CD14-positive monocyte (primary cell): ENCODE measurements around the gene DCN. TPM values are rescaled to one million over a fixed set of nuclear protein-coding genes. Genes with fewer than 3 reads are reported as not detected.

ENCODE experiments used
- DNase-seq, 3 donors: peaks; one replicate each; pipeline ENCODE4 v3.0.0-alpha.2; 2011 to 2022
- H2AFZ ChIP-seq: 2 replicates; pipeline ENCODE4 v1.6.0; 2012; ENCODE audit warnings: mild to moderate bottlenecking, low read depth, low read length, inconsistent platforms; ENCODE audit not compliant: insufficient read depth, poor library complexity, severe bottlenecking
- H3K27ac ChIP-seq, 2 donors: 1 replicate in 1 of 2; 2 replicates in 1 of 2; pipeline ENCODE4 v1.5.1; 2012 to 2013; ENCODE audit warnings: low read length in 2 of 2, control low read depth in 1 of 2, inconsistent platforms in 1 of 2, low read depth in 1 of 2, mild to moderate bottlenecking in 1 of 2
- H3K27me3 ChIP-seq, 2 donors: one replicate each; pipeline versions ENCODE4 v1.6.0 to v1.6.1; 2011 to 2013; ENCODE audit warnings: low read length in 2 of 2; ENCODE audit not compliant: control insufficient read depth in 2 of 2, insufficient read depth in 2 of 2
- H3K36me3 ChIP-seq, 2 donors: replicated peaks in 1 of 2; 1 replicate in 1 of 2; 2 replicates in 1 of 2; pipeline versions ENCODE4 v1.5.1 to v1.6.1; 2012 to 2013; ENCODE audit warnings: low read length in 2 of 2, control low read depth in 1 of 2, inconsistent platforms in 1 of 2, mild to moderate bottlenecking in 1 of 2; ENCODE audit not compliant: insufficient read depth in 2 of 2, control insufficient read depth in 1 of 2
- H3K4me1 ChIP-seq, 2 donors: 1 replicate in 1 of 2; 2 replicates in 1 of 2; pipeline versions ENCODE4 v1.5.1 to v1.6.1; 2012 to 2013; ENCODE audit warnings: low read length in 2 of 2, control low read depth in 1 of 2, inconsistent platforms in 1 of 2, mild to moderate bottlenecking in 1 of 2, moderate library complexity in 1 of 2; ENCODE audit not compliant: insufficient read depth in 2 of 2, control insufficient read depth in 1 of 2
- H3K4me2 ChIP-seq: replicated peaks from 2 replicates; pipeline ENCODE3; 2012; ENCODE audit warnings: low read length, moderate library complexity, mild to moderate bottlenecking; ENCODE audit not compliant: poor library complexity, severe bottlenecking; ENCODE audit errors: extremely low read depth
- H3K4me3 ChIP-seq, 3 experiments: fragments of 200-600 bp in 1 of 3; sonication (generic) in 1 of 3; replicated peaks in 1 of 3; 1 replicate in 2 of 3; 2 replicates in 1 of 3; pipeline ENCODE4 v1.5.1; 2011 to 2013; ENCODE audit warnings: low read length in 3 of 3, mild to moderate bottlenecking in 3 of 3, control low read depth in 2 of 3, low read depth in 2 of 3, inconsistent platforms in 1 of 3, moderate library complexity in 1 of 3
- H3K79me2 ChIP-seq: 2 replicates; pipeline ENCODE4 v1.6.0; 2012; ENCODE audit warnings: mild to moderate bottlenecking, control low read depth, inconsistent platforms, low read length, moderate library complexity; ENCODE audit not compliant: insufficient read depth
- H3K9ac ChIP-seq: 2 replicates; pipeline ENCODE4 v1.6.0; 2017; ENCODE audit warnings: low read length, mild to moderate bottlenecking; ENCODE audit not compliant: insufficient read depth, poor library complexity, severe bottlenecking
- H3K9me3 ChIP-seq, 2 donors: replicated peaks in 1 of 2; 1 replicate in 1 of 2; 2 replicates in 1 of 2; pipeline versions ENCODE4 v1.5.1 to v1.6.1; 2012 to 2013; ENCODE audit warnings: low read length in 2 of 2, control low read depth in 1 of 2; ENCODE audit not compliant: control insufficient read depth in 1 of 2, insufficient read depth in 1 of 2
- H4K20me1 ChIP-seq: 2 replicates; pipeline ENCODE4 v1.6.0; 2012; ENCODE audit warnings: mild to moderate bottlenecking, low read length, control low read depth, moderate library complexity; ENCODE audit not compliant: insufficient read depth
- H3K27ac Mint-ChIP-seq, 7 donors: one replicate each; pipeline ENCODE4 v1.8.0; 2020; ENCODE audit warnings: mild to moderate bottlenecking in 7 of 7, mixed read lengths in 7 of 7, moderate library complexity in 6 of 7, inconsistent platforms in 2 of 7
- H3K27me3 Mint-ChIP-seq, 3 donors: one replicate each; pipeline ENCODE4 v1.8.0; 2021 to 2022; ENCODE audit warnings: low read depth in 3 of 3, mild to moderate bottlenecking in 3 of 3, mixed read lengths in 3 of 3, moderate library complexity in 3 of 3, inconsistent platforms in 1 of 3
- H3K36me3 Mint-ChIP-seq, 2 donors: one replicate each; pipeline ENCODE4 v1.8.0; 2020; ENCODE audit warnings: mixed read lengths in 2 of 2, inconsistent platforms in 1 of 2, mild to moderate bottlenecking in 1 of 2
- H3K4me1 Mint-ChIP-seq: one replicate; pipeline ENCODE4 v1.8.0; 2020; ENCODE audit warnings: mild to moderate bottlenecking, mixed read lengths
- H3K4me3 Mint-ChIP-seq, 2 donors: one replicate each; pipeline ENCODE4 v1.8.0; 2020; ENCODE audit warnings: mild to moderate bottlenecking in 2 of 2, mixed read lengths in 2 of 2, moderate library complexity in 1 of 2
- H3K9me3 Mint-ChIP-seq, 7 donors: one replicate each; pipeline ENCODE4 v1.8.0; 2020 to 2022; ENCODE audit warnings: mixed read lengths in 7 of 7, mild to moderate bottlenecking in 6 of 7, moderate library complexity in 6 of 7, inconsistent platforms in 2 of 7
- WGBS: methylation state at CpG from one replicate; pipeline ENCODE4 v1.1.5; 2013; ENCODE audit warnings: missing lambda C conversion rate; ENCODE audit not compliant: insufficient coverage; 5-methylcytosine and 5-hydroxymethylcytosine counted together
- intact Hi-C, 2 donors: fragments of 100-400 bp; cut with micrococcal nuclease; formaldehyde crosslinking; loops; one replicate each; pipeline versions ENCODE4 v1.15.0 to v1.15.1; 2023
- polyA plus RNA-seq, 3 donors: library from polyadenylated mRNA; depleted of rRNA in 1 of 3; unstranded in 2 of 3; stranded (reverse) in 1 of 3; fragments of 300-500 nt in 2 of 3; fragments of >200 nt in 1 of 3; fragmentation: Illumina TruSeq in 2 of 3; gene quantifications; 1 replicate in 2 of 3; 2 replicates in 1 of 3; pipeline ENCODE4 v1.2.3, GENCODE V29; 2012 to 2021
- TF ChIP-seq, protein P1 (sequence below): fragments of 200-600 bp; IDR thresholded peaks from one replicate; pipeline ENCODE4 v1.8.0; 2022; ENCODE audit warnings: antibody characterized with exemption, mild to moderate bottlenecking

DCN gene
- polyA plus RNA-seq, 3 donors = not detected

DNA sequence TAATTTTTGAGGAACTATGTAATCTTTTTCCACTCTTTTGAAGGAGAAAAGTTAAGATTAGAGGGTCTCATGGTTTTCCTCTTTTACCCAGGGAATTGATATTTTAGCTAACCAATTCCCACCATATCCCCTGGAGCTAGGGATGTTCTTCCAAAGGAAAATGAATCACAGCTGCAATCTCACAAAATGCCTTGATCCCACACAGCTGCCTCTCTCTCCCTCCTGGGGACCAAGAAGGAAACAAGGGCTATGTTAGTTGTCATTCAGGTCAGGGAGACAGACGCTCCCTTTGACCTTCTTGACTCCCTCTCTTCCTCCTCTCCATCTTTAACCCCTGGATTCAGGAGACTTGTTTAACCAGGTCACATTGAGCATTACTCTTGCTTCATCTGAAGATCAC lies 9.5 kb downstream of the DCN start:
- no peaks in the 10 kb centered on the region for H3K4me1 ChIP-seq
- no peaks in the 10 kb centered on the region for H4K20me1 ChIP-seq
- no peak overlapping the region for H3K27ac ChIP-seq
- Mint-ChIP-seq H3K9me3 (no peaks in the 10 kb centered on the region), H3K4me1 (no peaks in the 10 kb centered on the region), H3K4me3 (no peak overlapping the region), H3K27ac (no peak overlapping the region), H3K36me3 (no peaks in the 10 kb centered on the region), H3K27me3 (peaks cover 0 to under 1% (median 0%) of the 10 kb centered on the region in 3 donors)
- DNase-seq = no peak
- no peak overlapping the region for H2AFZ ChIP-seq
- no peak overlapping the region for H3K4me3 ChIP-seq
- H3K9ac ChIP-seq = no peak overlapping the region
- no peaks in the 10 kb centered on the region for H3K79me2 ChIP-seq
- intact Hi-C loops = no loop called here
- no peaks in the 10 kb centered on the region for H3K9me3 ChIP-seq
- no peak overlapping the region for H3K4me2 ChIP-seq
- no peaks in the 10 kb centered on the region for H3K36me3 ChIP-seq
- no peaks in the 10 kb centered on the region for H3K27me3 ChIP-seq
- TF ChIP-seq, protein P1, sequence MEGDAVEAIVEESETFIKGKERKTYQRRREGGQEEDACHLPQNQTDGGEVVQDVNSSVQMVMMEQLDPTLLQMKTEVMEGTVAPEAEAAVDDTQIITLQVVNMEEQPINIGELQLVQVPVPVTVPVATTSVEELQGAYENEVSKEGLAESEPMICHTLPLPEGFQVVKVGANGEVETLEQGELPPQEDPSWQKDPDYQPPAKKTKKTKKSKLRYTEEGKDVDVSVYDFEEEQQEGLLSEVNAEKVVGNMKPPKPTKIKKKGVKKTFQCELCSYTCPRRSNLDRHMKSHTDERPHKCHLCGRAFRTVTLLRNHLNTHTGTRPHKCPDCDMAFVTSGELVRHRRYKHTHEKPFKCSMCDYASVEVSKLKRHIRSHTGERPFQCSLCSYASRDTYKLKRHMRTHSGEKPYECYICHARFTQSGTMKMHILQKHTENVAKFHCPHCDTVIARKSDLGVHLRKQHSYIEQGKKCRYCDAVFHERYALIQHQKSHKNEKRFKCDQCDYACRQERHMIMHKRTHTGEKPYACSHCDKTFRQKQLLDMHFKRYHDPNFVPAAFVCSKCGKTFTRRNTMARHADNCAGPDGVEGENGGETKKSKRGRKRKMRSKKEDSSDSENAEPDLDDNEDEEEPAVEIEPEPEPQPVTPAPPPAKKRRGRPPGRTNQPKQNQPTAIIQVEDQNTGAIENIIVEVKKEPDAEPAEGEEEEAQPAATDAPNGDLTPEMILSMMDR = no peak
- 57% methylated on average over 1 of the region's 1 CpG for WGBS

DNA sequence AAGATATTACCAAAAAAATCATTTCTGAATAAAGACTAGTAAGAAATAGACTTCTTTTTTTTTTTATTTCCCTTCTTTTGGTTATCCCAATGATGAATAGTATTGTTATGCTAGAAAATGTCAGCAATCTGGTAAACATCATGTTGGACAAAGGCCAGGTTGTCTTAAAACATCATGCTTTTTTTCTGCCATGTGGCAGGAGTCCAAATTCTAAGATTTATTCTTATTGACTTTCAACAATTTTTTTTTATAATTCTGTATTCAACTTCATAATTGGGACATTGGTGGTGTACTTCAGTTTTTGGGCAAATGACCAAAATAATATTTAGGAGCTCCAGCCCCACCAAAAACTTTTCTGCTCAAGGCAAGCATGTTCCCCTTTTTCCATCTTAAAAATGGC lies 10.5 kb downstream of the DCN start:
- Histone ChIP-seq H3K4me2 (no peak overlapping the region), H3K4me1 (no peaks in the 10 kb centered on the region), H3K9ac (no peak overlapping the region), H3K27ac (no peak overlapping the region), H3K36me3 (no peaks in the 10 kb centered on the region), H3K79me2 (no peaks in the 10 kb centered on the region), H3K9me3 (no peaks in the 10 kb centered on the region), H4K20me1 (no peaks in the 10 kb centered on the region), H3K4me3 (no peak overlapping the region), H3K27me3 (no peaks in the 10 kb centered on the region), H2AFZ (no peak overlapping the region)
- TF ChIP-seq, protein P1 = no peak
- Mint-ChIP-seq H3K36me3 (no peaks in the 10 kb centered on the region), H3K27me3 (no peaks in the 10 kb centered on the region), H3K27ac (no peak overlapping the region), H3K4me3 (no peak overlapping the region), H3K4me1 (no peaks in the 10 kb centered on the region), H3K9me3 (peaks cover 0 to 3% (median 0%) of the 10 kb centered on the region in 7 donors)
- intact Hi-C loops = no loop called here
- DNase-seq = no peak
